HG02588 (cell line): ENCODE measurements around the gene LAMA3.

Experiments used
- ATAC-seq: cut with Tn5 transposase; IDR thresholded peaks from one replicate; pipeline ENCODE4 v1.9.1; 2021; ENCODE audit warnings: mild to moderate bottlenecking, moderate library complexity; ENCODE audit not compliant: unreplicated experiment

LAMA3 gene

DNA sequence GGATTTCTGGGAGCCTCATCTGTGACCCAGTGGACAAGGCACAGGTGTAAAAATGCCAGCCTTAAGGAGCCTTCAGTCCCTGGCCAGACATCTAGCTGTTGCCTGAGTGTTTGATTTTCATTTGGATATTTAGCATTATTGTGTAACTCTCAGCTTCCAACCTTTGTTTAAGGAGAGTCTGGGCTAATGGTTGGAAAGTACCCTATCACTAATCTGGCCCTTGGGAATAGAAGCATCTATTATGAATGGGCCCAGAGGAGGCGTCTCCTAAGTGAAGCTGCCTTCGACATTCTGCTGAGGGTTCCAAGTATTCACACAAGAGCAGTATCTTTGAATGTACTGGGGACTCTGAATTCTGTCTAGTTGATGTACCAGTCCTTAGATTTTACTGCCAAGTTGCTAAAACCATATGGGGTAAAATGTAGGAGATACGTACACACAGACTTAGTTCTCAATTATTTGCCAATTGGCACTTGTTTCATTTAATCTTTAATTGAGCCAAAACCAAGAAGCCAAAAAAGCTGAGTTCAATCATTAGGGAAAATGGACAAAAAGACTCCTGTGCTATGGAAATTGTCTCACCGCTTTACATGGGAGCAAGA lies 19.3 kb upstream of the LAMA3 start:
- no peak for ATAC-seq

DNA sequence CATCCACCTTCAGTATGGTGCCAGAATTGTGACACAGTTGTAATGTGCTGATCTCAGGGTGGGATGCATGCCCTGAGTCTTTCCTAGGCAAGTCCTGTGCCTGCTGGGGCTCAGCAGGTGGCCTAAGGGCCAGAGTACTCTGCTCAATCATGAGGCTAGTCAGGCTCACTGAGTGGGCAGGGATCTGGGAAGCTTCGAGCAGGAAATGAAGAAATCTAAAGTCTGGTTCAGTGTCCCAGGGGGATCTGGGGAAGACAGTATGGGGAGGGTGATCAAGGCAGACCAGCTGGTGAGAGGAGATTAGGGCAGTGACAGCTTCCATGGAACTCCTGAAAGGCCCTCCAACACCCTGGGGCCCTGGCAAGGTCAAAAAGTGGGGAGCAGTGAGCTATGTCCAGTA lies 17.7 kb upstream of the LAMA3 start:
- ATAC-seq, result no peak

DNA sequence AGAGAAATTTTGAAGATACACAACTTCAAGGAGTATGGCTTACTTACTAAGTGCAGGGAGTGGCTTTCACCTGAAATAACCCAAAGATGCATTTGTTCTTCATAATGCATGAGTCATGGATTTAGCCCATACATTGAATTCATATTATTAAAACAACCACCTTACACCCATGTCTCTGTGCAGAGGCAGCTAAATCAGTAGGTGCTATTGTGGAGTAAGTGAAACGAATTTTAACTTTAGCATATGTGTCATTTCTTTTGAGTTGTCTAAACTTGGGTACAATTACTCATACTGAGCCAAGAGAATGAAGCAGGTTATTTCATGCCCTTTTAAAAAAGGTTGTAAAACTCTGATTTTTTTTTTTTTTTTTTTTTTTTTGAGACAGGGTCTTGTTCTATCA lies 15.5 kb upstream of the LAMA3 start:
- no peak for ATAC-seq

DNA sequence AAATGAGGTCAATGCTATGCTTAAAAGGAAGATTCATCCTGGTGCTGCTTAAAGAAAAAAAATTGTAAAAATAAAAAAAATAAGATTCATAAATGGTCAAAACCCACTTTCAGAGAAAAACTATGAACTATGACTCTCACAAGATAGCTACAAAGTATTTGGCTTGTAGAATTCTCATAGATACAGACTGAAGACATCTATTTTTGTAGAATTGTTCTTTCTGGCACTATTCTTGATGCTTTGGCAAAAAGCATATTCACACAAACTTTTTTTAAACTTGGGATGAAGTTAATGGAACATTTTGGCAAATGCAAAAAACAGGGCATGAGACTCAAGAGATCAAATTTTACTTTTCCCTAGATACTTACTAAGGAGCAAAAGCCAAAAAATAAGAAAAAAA lies 14.0 kb upstream of the LAMA3 start:
- ATAC-seq, result no peak

DNA sequence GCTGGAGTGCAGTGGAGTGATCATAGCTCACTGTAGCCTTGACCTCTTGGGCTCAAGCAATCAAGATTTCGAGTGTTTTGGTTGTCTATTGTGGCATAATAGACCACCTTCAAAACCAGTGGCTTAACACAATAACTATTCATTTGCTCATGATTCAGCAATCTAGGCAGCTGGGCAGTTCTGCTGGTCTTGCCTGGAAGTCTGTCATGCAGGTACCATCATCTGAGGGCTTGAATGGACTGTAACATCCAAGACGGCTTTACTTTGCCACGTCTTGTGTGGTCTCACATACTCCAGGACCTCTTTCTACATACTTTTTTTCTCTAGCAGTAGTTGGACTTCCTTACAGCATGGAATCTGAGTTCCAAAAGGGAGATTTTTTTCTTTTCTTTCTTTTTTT lies 13.4 kb upstream of the LAMA3 start:
- ATAC-seq, result no peak

DNA sequence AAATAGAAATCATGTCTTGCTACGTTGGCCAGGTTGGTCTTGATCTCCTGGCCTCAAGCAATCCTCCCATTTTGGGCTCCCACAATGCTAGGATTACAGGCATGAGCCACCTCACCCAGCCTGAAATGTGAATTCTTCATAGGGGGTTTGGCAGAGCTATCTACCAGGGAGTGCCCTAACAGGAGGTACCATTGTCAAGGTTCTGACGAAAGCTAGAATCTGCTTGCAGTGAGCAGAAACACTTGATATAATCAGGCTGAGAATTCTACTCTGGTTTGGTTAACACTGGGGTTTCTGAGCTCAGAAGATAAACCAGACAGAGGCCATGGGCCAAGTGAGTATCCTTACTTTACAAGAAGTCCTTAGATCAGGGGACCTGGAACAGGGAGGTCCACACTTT lies 7.2 kb upstream of the LAMA3 start:
- ATAC-seq, result no peak

DNA sequence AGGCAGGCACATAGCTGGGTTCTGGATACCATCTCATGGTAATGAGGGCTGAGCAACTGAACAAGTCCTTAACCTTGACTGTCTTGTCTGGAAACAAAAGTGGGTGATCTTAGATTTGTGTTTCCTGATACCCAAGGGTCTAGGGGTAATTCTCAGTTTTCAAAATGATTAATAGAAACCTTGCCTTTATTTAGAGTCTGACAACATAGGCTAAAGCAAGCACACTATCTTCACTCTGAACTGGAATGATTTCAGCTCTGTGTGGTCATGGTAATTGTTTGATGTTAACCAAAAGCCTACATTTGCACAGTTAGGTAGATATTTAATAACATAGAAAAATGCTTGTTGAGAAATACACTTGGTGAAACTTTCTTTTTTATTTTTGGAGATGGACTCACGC lies 6.8 kb upstream of the LAMA3 start:
- no peak for ATAC-seq

DNA sequence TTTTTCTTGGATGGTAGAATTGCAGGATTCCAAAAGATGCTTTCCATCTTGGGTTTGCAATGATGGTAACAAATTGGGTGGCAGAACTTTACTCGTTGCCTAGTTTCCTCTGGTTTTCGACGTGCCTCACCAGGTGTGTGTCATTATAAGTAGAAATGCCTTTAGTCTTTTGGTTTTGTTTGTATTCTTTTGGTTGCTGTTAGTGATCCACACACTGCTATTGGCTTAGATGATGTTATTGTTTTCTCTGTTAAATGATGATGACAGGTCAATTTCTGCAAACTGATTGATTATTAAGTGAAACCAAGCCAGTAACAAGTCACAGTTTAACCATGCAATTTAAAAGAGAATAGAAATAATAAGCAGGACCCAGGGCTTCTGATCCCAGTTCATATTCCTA lies 6.1 kb upstream of the LAMA3 start:
- no peak for ATAC-seq

DNA sequence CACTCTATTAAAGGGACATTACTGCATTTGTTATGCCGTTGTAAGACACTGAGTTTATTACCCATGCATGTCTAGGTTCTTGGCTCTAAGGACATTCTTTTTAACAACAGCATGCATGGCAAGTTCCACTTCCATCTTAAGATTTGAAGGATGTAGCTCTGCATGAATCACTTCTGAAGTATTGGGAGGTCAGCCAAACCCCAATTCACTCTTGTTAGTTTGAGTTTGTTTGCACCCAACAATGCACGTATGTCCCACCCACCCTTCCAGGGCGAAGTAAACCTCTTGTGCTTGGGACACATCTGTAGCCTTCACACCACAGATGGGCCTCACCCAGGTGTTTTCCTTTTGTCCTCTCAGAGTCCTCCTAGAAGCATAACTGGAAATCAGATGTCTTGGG lies 5.6 kb upstream of the LAMA3 start:
- no peak for ATAC-seq

DNA sequence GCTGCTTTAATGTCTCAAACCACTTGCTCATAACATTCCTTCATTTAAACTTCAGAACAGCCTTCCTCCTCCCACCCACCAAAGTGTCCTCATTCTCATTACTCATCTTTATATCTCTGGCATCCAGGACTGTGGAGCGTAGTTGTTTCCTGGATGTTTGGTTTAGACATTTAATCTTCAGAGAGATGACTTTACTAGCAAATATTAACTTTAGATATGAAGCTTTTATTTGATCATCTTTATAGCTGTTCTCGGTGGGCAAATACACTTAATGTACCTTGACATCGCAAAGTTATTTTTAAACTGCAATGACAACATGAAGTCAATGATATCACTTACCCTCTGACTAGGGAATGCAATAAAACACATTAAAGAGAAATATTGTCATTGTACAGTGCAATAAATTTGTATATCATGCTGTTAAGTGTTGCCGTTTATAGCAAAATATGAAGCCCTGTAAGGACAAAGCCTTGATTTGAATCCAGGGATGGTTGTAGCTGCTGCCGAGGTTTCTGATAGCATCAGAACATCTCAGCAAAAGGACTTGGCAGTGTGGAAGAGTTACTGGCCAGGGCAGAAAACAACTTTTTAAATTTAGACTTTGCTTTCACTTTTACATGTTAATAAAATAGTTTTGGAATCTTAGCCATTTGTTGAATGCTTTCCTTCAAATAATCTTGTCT lies 4.6 kb upstream of the LAMA3 start:
- no peak for ATAC-seq

DNA sequence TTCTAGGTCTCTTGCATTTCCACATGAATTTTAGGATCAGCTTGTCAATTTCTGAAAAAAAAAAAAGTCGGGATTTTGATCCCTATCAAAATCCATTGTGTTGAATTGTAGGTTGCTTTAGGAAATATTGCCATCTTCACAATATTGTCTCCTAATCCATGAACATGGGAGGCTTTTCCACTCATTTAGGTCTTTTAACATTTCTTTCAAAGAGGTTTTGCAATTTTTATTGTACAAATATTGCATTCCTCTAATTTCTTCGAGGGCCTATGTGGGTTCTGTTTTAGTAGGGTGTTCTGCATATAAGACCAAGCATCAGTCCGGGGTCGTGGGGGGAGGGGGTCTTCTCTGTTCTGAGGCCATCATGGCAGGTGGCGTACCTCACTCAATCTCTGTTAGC lies 725 bp upstream of the LAMA3 start:
- ATAC-seq, result no peak

DNA sequence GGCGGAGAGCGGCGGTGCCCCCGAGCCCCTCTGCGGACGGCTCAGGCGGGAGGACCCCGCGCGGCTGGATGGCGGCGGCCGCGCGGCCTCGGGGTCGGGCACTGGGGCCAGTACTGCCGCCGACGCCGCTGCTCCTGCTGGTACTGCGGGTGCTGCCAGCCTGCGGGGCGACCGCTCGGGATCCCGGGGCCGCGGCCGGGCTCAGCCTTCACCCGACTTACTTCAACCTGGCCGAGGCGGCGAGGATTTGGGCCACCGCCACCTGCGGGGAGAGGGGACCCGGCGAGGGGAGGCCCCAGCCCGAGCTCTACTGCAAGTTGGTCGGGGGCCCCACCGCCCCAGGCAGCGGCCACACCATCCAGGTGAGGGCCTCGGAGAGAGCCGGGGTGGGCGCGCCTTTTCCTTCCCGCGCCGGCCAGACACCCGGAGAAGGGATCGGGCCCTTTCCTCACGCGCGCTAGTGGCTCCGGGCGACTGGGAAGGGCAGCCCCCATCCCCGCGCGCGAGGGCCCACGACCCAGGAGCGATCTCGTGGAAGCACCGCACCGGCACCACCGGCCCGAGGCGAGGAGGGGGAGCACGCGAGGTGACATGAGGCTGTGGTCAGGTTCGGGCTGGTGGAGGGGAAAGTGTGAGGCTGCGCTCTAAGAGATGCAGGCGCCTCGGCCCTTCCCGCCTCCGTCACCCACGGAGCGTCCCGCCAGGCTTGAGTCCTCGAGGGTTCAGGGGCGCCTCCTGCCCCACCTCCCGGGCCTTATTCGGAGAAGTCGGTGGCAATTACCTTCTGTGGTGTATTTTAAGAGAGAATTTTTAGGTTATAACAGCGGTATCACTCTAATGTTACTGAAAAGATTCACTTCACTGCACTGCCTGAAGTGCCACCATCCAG lies 607 bp downstream of the LAMA3 start:
- ATAC-seq, result peak; percentile 45

DNA sequence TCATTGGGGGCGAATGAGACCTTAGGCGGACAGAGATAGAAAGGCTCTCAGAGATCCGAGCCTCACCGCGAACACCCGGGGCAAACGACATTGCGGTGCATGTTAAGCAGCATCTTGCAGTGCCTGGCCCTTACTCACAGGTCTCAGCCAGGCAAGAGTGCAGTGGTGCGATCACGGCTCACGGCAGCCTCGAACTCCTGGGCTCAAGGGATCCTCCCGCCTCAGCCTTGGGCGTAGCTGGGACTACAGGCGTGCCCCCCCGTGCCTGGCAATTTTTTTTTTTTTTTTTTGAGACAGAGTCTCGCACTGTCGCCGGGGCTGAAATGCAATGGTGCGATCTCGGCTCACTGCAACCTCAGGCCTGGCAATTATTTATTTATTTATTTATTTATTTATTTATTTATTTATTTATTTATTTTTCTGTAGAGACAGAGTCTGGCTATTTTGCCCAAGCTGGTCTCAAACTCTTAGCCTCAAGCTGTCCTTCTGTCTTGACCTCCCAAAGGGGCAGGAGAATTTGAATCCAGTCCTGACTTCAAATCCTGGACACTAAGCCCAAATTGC lies 1.3 kb downstream of the LAMA3 start:
- ATAC-seq, result no peak

DNA sequence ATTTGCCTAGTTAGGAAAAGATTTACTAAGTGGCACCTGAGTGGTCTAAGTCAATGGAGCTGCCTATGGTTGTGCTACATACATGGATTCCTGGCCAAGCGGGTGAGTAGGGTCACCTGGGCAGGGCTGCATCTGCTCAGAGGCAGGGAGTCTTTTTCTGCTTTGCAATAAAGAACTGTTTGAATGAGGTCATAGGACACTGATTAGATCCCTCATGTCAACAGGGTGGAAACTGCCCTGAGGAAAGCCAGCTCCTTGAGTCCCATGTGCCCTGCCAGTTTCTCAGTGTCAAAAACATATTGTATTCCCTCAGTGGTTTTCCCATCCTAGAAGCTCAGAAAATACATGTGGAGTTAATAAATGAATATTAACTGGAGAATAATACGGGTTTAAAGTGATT lies 4.6 kb downstream of the LAMA3 start:
- ATAC-seq, result no peak

DNA sequence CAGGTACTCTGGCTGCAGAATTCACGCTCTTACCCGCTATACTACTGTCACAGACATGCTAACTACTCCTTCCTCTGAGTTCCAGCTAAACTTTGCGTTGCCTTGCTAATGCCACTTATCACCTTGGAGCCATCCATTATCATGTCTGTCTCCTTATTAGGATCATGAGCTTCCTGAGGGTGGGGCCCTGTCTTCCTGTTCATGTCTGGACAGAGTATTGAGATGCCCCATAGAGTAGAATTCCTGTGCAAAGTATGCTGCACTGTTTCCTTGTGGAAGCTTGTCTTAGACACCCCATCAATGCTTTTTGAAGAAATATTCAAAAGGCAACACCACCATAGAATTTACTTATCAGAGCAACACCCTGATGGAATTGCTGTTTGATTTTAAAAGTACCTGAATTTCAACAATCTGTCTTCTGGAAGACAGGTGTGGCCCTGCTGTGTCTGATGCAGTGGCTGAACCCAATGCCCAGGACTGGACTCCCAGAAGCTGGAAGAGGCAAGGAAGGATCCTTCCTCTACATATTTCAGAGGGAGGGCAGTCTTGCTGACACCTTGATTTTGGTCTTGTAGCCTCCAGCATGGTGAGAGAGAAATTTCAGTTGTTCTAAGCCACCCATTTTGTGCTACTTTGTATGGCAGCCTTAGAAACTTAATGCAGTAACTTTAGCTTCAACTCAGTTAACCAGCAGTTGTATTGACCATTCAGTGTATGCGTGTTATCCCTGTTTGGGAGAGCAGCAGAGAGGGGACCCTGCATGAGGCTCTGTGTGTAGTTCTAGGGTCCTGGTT lies 5.6 kb downstream of the LAMA3 start:
- no peak for ATAC-seq

DNA sequence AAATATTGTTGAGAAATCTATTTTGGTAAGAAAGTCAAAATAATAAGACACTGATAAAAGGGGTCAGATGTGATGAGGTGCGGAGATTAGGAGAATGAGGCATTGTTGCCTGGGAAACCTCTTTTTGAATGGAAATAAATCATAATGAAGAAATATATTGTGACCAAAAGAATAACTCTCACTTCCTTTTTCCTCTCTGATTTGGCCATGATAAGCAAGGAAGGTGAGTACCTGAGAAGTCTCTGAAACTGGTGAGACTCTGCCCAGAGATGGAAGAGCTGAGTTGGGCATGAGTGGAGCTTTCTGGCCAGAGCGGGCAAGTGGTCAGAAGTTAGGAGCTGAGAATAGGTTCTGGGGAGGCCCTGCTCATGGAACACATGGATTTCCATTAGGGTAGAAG lies 11.8 kb downstream of the LAMA3 start:
- no peak for ATAC-seq

DNA sequence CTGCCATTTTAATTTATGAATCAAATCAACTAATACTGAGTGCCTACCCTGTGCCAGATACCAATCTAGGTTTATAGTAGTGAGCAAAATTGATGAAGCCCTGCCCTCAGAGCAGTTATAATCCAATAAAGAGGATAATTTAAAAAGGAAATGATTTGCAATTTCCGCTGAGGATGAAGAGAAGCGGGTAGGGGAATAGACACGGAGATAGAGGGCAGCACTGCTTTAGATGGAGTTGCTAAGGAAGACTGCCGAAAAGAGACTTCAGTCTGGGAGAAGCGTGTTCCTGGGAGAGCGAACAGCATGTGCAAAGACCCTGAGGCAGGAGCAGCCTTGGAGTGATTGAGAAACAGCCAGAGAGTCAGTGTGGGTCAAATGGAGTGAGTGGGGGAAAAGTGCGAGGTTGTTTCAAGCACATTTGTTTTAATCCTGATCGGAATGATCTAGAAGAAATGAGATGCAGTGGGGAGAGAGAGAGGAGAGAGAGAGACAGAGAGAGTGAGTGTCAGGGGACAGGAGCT lies 12.4 kb downstream of the LAMA3 start:
- ATAC-seq, result no peak

DNA sequence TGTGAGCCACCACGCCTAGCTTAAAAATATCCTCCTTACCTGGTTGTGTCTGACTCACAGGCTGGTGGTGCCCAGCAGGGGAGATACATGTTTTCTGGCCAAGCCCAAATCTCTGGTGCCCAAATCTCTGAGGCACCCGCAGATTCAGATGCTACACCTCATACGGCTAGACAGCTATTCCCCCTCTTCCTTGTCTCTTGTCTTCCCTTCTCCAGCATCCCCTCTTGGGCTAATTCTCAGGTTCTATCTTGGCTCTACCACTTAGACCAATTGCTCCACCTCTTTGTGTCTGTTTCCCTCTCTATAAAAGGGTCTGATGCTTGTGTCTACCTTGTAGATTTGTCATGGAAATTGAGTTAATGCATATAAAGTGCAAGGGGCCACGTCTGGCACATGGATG lies 13.4 kb downstream of the LAMA3 start:
- no peak for ATAC-seq

DNA sequence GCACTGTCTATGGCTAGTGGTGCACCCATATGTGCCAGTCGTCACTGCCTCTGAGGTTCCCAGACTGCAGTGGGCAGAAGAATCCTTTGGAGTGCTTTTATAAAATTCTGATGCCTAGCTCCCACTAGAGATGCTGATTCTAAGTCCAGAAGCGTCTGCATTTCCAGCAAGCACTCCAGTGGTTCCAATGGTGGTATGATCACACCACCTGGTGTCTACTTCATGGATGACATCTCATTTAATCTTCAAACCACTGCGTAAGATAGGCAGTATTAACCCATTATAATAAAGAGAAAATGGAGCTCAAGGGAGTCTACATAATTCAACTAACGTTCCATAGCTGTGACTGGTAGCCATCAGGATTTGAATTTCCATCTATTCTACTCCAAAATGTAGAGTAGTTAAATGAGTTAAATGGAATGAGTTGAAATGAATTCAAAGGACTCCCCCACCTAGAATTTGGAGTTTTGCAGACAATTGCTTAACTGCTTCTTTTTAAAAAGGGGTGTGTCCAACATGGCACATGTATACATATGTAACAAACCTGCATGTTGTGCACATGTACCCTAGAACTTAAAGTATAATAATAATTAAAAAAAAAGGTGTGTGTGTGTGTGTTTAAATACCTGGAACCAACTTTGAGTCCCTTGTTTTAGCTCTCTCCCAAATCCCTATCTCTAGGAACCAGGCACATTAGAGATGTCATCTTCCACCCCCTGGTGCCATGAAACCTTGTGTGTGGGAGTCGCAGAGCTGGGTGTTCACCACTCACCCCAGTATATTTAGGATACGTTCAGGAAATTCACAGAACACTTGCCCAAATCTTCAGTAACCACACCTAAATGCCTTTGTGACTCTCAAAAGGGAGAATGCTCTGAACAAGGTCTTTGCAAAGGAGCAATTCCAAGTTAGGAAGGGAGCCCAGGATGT lies 14.1 kb downstream of the LAMA3 start:
- ATAC-seq, result no peak

DNA sequence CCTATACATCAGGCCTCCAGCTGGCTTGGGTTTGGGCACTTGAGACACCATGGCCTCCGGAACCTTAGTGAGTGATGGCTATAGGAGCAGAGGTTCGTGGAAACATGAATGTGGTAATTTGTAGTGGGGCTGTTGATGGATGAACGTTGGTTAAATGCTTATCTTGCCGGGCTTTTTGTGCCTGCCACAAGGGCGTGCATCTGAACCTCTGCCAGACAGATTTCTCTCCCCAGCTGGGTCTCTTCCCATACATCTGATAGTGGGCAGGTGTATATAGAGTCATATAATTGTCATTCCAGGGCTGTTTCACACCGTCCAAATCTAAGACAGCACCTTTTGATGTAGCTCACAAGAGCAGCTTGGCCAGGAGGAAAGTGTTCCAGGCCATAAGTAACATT lies 14.7 kb downstream of the LAMA3 start:
- no peak for ATAC-seq
